GM12891 (cell line): Measurements from ENCODE around the gene FBXL3.
"Not testable (repeated sequence)": the region's sequence is repeated elsewhere in the genome, so short reads cannot be mapped to it uniquely, and the experiment has no call there.

Experiments used
- DNase-seq: peaks from one replicate; pipeline ENCODE4 v3.0.0; 2011; ENCODE audit warnings: low spot score; ENCODE audit not compliant: insufficient read length
- FAIRE-seq: peaks from 2 replicates; lab custom pipeline; 2011; peaks lifted over from hg19 to GRCh38; lab: Jason Lieb, UNC
- PAX5 ChIP-seq: IDR thresholded peaks from 2 replicates; pipeline ENCODE4 v1.6.1; 2011; ENCODE audit warnings: low read length, moderate library complexity, mild to moderate bottlenecking; ENCODE audit not compliant: insufficient read depth, severe bottlenecking
- POLR2A ChIP-seq: IDR thresholded peaks from 2 replicates; pipeline ENCODE4 v1.6.1; 2011; ENCODE audit warnings: low read depth, low read length, control low read depth
- POLR2AphosphoS5 ChIP-seq: IDR thresholded peaks from 2 replicates; pipeline ENCODE4 v1.6.1; 2011; ENCODE audit warnings: low read depth, low read length, control low read depth
- POU2F2 ChIP-seq: IDR thresholded peaks from 2 replicates; pipeline ENCODE4 v1.6.1; 2011; ENCODE audit warnings: low read depth, mild to moderate bottlenecking, control low read depth, low read length, moderate library complexity
- SPI1 ChIP-seq: IDR thresholded peaks from 2 replicates; pipeline ENCODE4 v1.6.1; 2011; ENCODE audit warnings: low read depth, low read length, control low read depth
- TAF1 ChIP-seq: IDR thresholded peaks from 2 replicates; pipeline ENCODE4 v1.6.1; 2011; ENCODE audit warnings: low read depth, low read length, control low read depth

FBXL3 gene

DNA sequence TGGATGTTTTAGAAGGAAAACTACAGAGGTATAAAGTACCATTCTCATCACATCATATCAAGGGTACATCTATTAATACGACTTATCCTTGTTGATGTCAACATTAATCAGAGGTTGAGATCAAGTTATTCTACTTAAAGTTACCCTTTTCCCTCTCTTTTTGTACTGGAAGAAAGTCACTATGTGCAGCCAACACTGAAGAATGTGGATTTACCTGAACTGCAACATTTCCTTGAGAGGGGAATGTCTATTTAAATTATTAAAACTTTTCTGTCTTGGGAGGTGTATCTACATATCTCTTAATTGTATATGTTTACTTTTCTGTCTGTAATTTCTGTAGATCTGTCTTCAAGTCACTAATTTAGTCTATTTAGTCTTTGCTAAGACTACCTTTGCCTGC is 2.5 kb upstream of the FBXL3 start:
- DNase-seq (no peak), FAIRE-seq (no peak)
- TF ChIP-seq POLR2AphosphoS5: no peak
- TF ChIP-seq PAX5: no peak
- no peak for TF ChIP-seq POLR2A
- no peak for TF ChIP-seq TAF1
- TF ChIP-seq SPI1: no peak
- no peak for TF ChIP-seq POU2F2

- no peak for TF ChIP-seq SPI1
- TF ChIP-seq POLR2AphosphoS5: no peak
- TF ChIP-seq PAX5: no peak
- TF ChIP-seq TAF1: no peak
- TF ChIP-seq POLR2A: no peak
- TF ChIP-seq POU2F2: no peak
- DNase-seq (no peak), FAIRE-seq (peak; percentile 20)
Observed at GRCh38 chr13:77028202-77028601, 1.2 kb upstream of the FBXL3 start.

DNA sequence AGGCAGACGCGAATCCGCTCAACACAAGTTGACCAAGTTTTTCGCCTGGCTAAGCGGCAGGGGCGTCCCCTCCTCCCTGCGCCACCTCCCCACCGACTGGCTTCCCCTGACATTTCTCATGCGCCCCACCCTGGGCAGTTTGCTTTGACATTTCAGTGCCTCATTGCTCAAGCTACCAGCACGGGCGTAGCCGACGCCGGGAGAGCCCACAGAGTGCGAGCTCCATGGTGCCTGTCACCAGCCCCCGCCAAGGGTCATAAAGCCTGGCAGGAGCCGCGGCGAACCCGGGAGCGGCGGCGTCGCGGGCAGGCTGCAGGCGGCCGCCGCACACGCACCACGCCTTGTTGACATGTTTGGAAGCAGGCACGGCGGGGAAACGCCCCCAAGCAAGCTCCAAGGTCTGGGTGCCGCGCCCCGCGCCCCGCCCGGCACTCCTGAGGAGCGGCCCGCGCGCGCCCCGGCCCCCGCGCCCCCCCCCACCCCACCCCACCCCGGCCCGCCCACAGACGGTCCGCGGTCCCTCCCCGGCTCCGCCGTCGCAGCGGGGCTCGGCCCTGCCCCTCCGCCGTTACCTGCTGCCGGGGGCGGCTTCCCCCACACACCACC is 601 bp downstream of the FBXL3 start:
- DNase-seq: peak; percentile 39
- FAIRE-seq: no peak
- TF ChIP-seq TAF1: peak; percentile 49; the same call in 1 of the 2 replicates
- 0 out of 2 replicates have a peak, but pooled peaks have one; percentile 42 for TF ChIP-seq POLR2A
- no peak for TF ChIP-seq PAX5
- no peak for TF ChIP-seq SPI1
- 0 out of 2 replicates have a peak, but pooled peaks have one; percentile 31 for TF ChIP-seq POLR2AphosphoS5
- TF ChIP-seq POU2F2: peak; percentile 48; the same call in 1 of the 2 replicates

- TF ChIP-seq PAX5: no peak
- TF ChIP-seq TAF1: no peak
- TF ChIP-seq POLR2A: no peak
- no peak for TF ChIP-seq POLR2AphosphoS5
- TF ChIP-seq SPI1: no peak
- TF ChIP-seq POU2F2: no peak
- DNase-seq (no peak), FAIRE-seq (peak; percentile 80)
Observed at GRCh38 chr13:77022341-77022740, 4.6 kb downstream of the FBXL3 start.

DNA sequence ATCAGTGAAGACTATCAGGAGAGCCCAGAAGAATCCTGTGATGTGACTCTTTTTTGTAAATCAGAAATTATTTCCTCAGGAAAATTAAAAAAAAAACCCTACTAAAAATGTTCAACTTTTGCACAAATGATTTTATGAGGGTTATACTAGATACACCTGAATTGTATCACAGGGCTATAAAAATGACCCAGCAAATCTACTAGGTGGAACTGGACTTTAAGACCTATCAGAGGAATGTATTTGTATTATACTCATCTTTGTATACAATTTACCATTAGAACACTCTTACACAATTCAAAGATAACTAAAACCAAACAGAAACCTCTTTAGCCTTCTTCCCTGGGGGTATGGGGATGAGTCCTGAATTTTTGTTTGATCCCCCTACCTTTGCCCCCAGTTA is 7.2 kb downstream of the FBXL3 start:
- FAIRE-seq (no peak), DNase-seq (no peak)
- TF ChIP-seq POLR2A (no peak), POU2F2 (no peak), PAX5 (no peak), TAF1 (no peak), POLR2AphosphoS5 (no peak), SPI1 (no peak)

GRCh38 chr13:77016888-77017623 is 9.9 kb downstream of the FBXL3 start:
- FAIRE-seq (no peak), DNase-seq (no peak)
- no peak for TF ChIP-seq POU2F2
- no peak for TF ChIP-seq PAX5
- TF ChIP-seq SPI1: no peak
- no peak for TF ChIP-seq POLR2AphosphoS5
- TF ChIP-seq TAF1: no peak
- no peak for TF ChIP-seq POLR2A

GRCh38 chr13:77016251-77016812 is 10.6 kb downstream of the FBXL3 start:
- TF ChIP-seq POLR2A (no peak), POU2F2 (no peak), TAF1 (no peak), SPI1 (no peak), POLR2AphosphoS5 (no peak), PAX5 (no peak)
- DNase-seq (no peak), FAIRE-seq (no peak)

GRCh38 chr13:77014906-77015685 is 11.9 kb downstream of the FBXL3 start:
- FAIRE-seq: no peak
- TF ChIP-seq POLR2AphosphoS5 (no peak), SPI1 (peak; percentile 53), POLR2A (no peak), TAF1 (no peak), PAX5 (no peak)
- DNase-seq: no peak

- FAIRE-seq (no peak), DNase-seq (no peak)
- TF ChIP-seq TAF1 (no peak), PAX5 (no peak), POLR2A (no peak), POU2F2 (no peak), POLR2AphosphoS5 (no peak), SPI1 (no peak)
Observed at GRCh38 chr13:77013853-77014542, 13.0 kb downstream of the FBXL3 start.

GRCh38 chr13:77009719-77010118 is 17.2 kb downstream of the FBXL3 start:
- not testable (repeated sequence) for DNase-seq, FAIRE-seq
